Activated naive CD4-positive, alpha-beta T cell treated with anti-CD3 and anti-CD28 coated beads, Interleukin-2, amount 50 U/mL, for 72 hours (primary cell): Measurements from ENCODE around the gene USH2A. TPM values are rescaled to one million over a fixed set of nuclear protein-coding genes. Genes with fewer than 3 reads are reported as not detected.
"Not testable (repeated sequence)": the region's sequence is repeated elsewhere in the genome, so short reads cannot be mapped to it uniquely, and the experiment has no call there.

ENCODE experiments used
- ATAC-seq, 2 donors: fragments of 150-1000 bp; cut with Tn5 transposase; 2 replicates each; pipeline ENCODE4 v1.10.0; 2021; ENCODE audit warnings: mild to moderate bottlenecking in 2 of 2, moderate library complexity in 2 of 2
- DNase-seq, 2 donors: peaks; one replicate each; pipeline ENCODE4 v3.0.0; 2021 to 2022; ENCODE audit warnings: low spot score in 2 of 2
- H3K27ac Mint-ChIP-seq, 2 donors: one replicate each; pipeline ENCODE4 v1.8.0; 2022; ENCODE audit warnings: mild to moderate bottlenecking in 2 of 2, mixed read lengths in 2 of 2
- H3K36me3 Mint-ChIP-seq, 2 donors: one replicate each; pipeline ENCODE4 v1.8.0; 2022; ENCODE audit warnings: mixed read lengths in 2 of 2
- H3K9me3 Mint-ChIP-seq, 2 donors: one replicate each; pipeline ENCODE4 v1.8.0; 2022; ENCODE audit warnings: mixed read lengths in 2 of 2
- total RNA-seq, 2 donors: library from RNA; stranded (reverse); gene quantifications; one replicate each; pipeline ENCODE4 v1.2.3, GENCODE V29; 2022

USH2A gene
- total RNA-seq, 2 donors from 2014 or later: not detected

DNA sequence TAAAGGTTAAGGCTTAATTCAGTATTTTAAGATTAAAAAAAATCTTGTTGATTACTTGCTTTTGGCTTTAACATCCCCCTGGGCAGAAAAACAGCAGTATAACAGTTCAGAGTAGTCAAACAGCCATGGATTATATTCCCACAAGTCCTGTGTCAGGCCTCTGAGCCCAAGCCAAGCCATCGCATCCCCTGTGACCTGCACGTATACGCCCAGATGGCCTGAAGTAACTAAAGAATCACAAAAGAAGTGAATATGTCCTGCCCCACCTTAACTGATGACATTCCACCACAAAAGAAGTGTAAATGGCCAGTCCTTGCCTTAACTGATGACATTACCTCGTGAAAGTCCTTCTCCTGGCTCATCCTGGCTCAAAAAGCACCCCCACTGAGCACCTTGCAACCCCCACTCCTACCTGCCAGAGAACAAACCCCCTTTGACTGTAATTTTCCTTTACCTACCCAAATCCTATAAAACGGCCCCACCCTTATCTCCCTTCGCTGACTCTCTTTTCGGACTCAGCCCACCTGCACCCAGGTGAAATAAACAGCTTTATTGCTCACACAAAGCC, 277.7 kb downstream of the USH2A start:
- not testable (repeated sequence) for ATAC-seq, H3K36me3 Mint-ChIP-seq, H3K27ac Mint-ChIP-seq, DNase-seq
- peaks cover 14 to 15% of the 10 kb centered on the region in 2 donors for H3K9me3 Mint-ChIP-seq

DNA sequence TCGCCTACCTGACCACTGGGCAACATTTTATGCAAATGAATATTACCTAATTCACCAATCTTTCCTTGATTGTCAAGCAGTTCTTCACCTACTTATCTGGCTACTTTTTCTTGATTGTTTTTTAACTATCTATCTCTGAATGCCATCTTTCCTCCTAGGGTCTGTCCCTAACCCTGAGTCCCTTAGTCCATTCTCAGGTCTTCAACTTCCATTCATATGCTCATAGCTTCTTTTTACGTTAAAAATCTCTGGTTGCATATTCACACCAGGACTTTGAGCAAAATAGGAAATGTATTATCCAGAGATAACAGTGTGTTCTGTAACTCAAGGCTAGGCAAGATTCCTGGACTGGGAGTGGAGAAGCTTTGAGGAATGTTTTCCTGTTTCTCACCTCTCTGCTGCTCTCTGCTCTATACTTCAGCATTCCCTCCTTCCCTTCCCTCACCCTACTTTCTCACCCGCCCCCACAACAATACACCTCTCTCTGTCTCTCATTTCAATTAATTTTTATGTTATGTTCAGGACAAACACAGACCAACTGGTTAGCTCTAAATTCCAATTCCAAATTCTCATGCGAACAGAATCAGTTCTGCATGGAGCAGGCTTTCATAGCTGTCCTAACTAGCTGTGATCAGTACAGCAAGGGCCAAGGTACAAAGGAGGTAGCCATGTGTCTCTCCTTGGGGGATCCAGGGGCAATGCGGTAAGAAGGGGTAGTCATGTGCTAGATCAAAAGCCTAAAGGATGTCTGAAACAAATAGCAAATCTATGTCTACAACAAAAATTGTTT, 278.4 kb downstream of the USH2A start:
- no peak for DNase-seq
- Mint-ChIP-seq H3K9me3 (peaks cover 13 to 15% of the 10 kb centered on the region in 2 donors), H3K36me3 (no peaks in the 10 kb centered on the region), H3K27ac (no peak overlapping the region)
- ATAC-seq: no peak

- DNase-seq (no peak), ATAC-seq (no peak)
- H3K9me3 Mint-ChIP-seq: peaks cover 7 to 8% of the 10 kb centered on the region in 2 donors
- H3K36me3 Mint-ChIP-seq: no peaks in the 10 kb centered on the region
- H3K27ac Mint-ChIP-seq: no peak overlapping the region
Observed at GRCh38 chr1:216142921-216143320, 280.3 kb downstream of the USH2A start.

GRCh38 chr1:216140730-216141524, 282.3 kb downstream of the USH2A start:
- Mint-ChIP-seq H3K9me3 (peaks cover 4 to 8% of the 10 kb centered on the region in 2 donors), H3K27ac (no peak overlapping the region), H3K36me3 (no peaks in the 10 kb centered on the region)
- no peak for DNase-seq
- ATAC-seq: no peak

- no peak for ATAC-seq
- no peak for DNase-seq
- H3K36me3 Mint-ChIP-seq: no peaks in the 10 kb centered on the region
- no peak overlapping the region for H3K27ac Mint-ChIP-seq
- H3K9me3 Mint-ChIP-seq: peaks cover 15% of the 10 kb centered on the region in 2 donors
Observed at GRCh38 chr1:216124192-216124781, 299.0 kb downstream of the USH2A start.

DNA sequence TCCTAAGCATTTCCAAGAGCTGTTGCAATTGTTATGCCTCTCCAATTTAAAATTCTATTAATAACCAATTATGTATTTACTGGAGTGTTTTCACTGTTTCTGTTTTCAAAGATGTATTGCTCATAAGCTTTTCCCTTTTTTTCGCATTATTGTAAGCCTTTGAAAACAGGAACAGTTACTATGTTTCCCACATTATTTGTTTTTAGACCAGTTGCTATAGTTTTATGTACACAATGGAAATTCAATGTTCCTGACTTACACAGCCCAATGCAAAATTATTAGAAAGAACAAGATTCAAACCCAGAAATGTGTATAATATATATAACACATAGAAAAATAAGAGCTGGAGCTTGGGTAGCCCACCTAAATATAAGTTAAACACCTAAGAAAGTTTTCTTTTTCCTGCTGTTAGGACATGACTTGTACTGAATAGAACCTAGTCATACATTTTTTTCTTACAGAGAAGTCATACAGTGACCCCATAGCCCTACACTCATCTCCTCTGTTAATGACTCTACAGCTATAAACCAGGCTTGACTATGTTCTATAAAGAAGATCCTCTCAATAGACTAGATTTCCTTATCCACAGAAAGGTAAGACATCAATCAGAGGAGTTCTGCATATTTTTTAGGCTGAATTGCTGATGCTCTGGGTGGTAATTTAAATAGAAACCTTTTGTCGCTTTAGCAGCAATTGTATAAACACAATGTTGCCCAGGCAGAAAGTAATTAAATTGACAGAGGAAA, 299.6 kb downstream of the USH2A start:
- ATAC-seq (no peak), DNase-seq (no peak)
- peaks cover 12 to 15% of the 10 kb centered on the region in 2 donors for H3K9me3 Mint-ChIP-seq
- no peaks in the 10 kb centered on the region for H3K36me3 Mint-ChIP-seq
- no peak overlapping the region for H3K27ac Mint-ChIP-seq

DNA sequence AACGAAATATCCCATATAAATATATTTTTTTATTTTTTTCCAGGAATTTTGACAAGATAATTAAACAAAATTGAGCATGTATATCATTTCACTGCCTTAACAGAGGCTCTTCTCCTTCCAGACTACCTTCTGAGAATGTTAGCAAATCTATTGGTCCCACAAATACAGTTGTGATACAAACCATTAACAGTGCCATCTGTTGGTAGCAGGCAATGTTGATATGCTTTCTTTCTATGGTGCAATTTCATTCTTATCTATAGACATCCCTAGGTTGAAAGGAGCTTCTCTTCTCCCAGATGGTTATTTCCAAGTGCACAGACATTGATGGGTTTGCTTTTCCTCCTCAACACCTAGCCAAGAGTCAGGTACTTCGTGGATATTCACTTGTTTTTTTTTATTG, 303.6 kb downstream of the USH2A start:
- Mint-ChIP-seq H3K9me3 (peaks cover 7 to 15% of the 10 kb centered on the region in 2 donors), H3K36me3 (no peaks in the 10 kb centered on the region), H3K27ac (no peak overlapping the region)
- ATAC-seq (no peak), DNase-seq (no peak)

DNA sequence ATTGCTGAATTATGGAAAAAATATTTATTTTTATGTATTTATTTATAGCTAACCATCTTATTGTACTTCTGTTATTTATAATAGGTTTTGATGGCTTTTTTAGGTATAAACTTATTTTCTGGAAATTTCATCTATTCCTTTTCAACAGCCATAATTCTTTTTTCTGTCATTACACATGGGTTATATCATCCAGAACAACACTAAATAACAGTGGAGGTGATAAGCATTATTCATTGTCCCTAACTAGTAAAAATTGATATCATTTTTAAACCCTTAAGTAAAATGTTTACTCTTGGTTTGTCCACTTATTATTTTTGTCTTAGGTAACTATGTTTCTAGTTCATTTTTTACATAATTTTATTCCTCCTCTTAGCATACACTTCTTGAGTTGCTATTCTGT, 309.1 kb downstream of the USH2A start:
- no peaks in the 10 kb centered on the region for H3K36me3 Mint-ChIP-seq
- H3K27ac Mint-ChIP-seq: no peak overlapping the region

GRCh38 chr1:216113181-216113580, 310.1 kb downstream of the USH2A start:
- H3K36me3 Mint-ChIP-seq: no peaks in the 10 kb centered on the region
- H3K9me3 Mint-ChIP-seq: no peaks in the 10 kb centered on the region
- ATAC-seq: no peak
- no peak overlapping the region for H3K27ac Mint-ChIP-seq
- no peak for DNase-seq

More for the DNA sequence above, 309.1 kb downstream of the USH2A start:
- no peaks in the 10 kb centered on the region for H3K9me3 Mint-ChIP-seq
- no peak for DNase-seq
- ATAC-seq: no peak

DNA sequence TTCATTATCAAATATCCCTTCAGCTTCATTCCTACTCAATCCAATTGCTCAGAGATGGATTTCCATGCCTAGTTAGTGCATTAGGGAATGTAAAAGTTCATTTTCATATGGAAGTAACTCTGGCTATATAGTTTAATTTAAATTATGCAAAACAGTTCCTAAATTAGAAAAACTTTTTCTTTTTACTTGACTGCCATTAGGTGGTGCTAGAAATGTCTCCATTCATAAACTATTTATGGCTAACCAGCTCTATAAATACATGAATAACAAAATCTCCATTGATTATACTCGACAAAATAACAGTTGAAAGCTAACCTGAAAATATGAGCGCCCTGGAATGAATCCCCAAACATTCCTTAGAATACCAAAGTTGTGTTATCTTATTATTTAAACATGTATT, 311.4 kb downstream of the USH2A start:
- DNase-seq (no peak), ATAC-seq (no peak)
- Mint-ChIP-seq H3K27ac (no peak overlapping the region), H3K36me3 (no peaks in the 10 kb centered on the region), H3K9me3 (no peaks in the 10 kb centered on the region)

GRCh38 chr1:216095400-216095799, 327.8 kb downstream of the USH2A start:
- Mint-ChIP-seq H3K36me3 (no peaks in the 10 kb centered on the region), H3K9me3 (peaks cover 13 to 14% of the 10 kb centered on the region in 2 donors), H3K27ac (no peak overlapping the region)
- DNase-seq (no peak), ATAC-seq (no peak)

- ATAC-seq (no peak), DNase-seq (no peak)
- Mint-ChIP-seq H3K36me3 (no peaks in the 10 kb centered on the region), H3K9me3 (peaks cover 14 to 21% of the 10 kb centered on the region in 2 donors), H3K27ac (no peak overlapping the region)
Observed at GRCh38 chr1:216090556-216090955, 332.7 kb downstream of the USH2A start.

DNA sequence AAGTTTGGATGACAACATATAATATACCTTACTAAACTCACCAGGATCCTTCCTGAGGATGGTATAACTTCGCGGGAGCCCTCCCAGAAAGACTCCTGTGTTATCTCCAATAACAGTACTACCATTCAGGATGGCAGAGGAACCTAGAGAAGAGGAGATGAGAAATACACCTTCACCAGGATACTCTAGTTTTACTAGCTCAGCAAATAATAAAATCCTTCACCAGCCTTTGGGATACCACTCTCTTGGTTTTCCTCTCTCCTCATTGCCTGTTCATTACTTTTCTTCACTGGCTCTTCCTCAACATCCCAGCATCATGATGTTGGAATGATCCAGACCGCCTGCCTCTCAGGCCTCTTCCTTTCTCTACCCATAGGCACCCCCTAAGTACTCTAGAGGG, 336.6 kb downstream of the USH2A start:
- Mint-ChIP-seq H3K36me3 (no peaks in the 10 kb centered on the region), H3K9me3 (peaks cover 16 to 22% of the 10 kb centered on the region in 2 donors), H3K27ac (no peak overlapping the region)
- ATAC-seq (no peak), DNase-seq (no peak)

- DNase-seq (no peak), ATAC-seq (no peak)
- no peak overlapping the region for H3K27ac Mint-ChIP-seq
Observed at GRCh38 chr1:216081445-216081844, 341.8 kb downstream of the USH2A start.

DNA sequence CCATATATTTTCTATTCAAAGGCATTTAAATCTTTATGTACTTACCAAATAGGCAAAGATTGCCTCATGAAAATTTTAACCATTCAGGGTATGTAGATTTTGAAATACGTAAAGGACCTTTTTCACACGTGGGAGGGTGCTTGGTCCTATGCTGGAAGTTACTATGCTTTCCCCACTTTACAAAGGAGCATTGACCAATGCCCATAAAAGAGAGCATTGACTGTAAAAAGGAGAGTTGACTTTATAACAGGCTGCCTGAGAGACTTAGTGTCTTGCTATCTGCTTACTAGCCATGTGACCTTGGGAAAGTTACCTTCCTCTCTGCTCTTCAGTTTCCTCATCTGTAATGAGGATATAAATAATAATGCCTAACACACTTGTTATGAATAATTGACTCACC, 346.5 kb downstream of the USH2A start:
- peaks cover 14 to 21% of the 10 kb centered on the region in 2 donors for H3K9me3 Mint-ChIP-seq
- no peaks in the 10 kb centered on the region for H3K36me3 Mint-ChIP-seq
- H3K27ac Mint-ChIP-seq: no peak overlapping the region
- DNase-seq: no peak
- no peak for ATAC-seq

More at GRCh38 chr1:216081445-216081844, 341.8 kb downstream of the USH2A start:
- H3K36me3 Mint-ChIP-seq: no peaks in the 10 kb centered on the region
- H3K9me3 Mint-ChIP-seq: peaks cover 15 to 21% of the 10 kb centered on the region in 2 donors

- no peak for ATAC-seq
- DNase-seq: no peak
- Mint-ChIP-seq H3K27ac (no peak overlapping the region), H3K36me3 (no peaks in the 10 kb centered on the region), H3K9me3 (peaks cover 11 to 12% of the 10 kb centered on the region in 2 donors)
Observed at GRCh38 chr1:216075339-216075738, 347.9 kb downstream of the USH2A start.
